GM20000 (cell line): ENCODE data around the gene RTCB.
"Not testable (repeated sequence)": the region's sequence is repeated elsewhere in the genome, so short reads cannot be mapped to it uniquely, and the experiment has no call there.

ENCODE experiments used
- DNase-seq: peaks from one replicate; pipeline ENCODE4 v3.0.0; 2012; ENCODE audit warnings: low spot score
- CTCF ChIP-seq: IDR thresholded peaks from 2 replicates; pipeline ENCODE4 v1.5.1; 2012; ENCODE audit warnings: mild to moderate bottlenecking, control low read depth; ENCODE audit errors: extremely low read depth, missing control alignments

Gene RTCB

GRCh38 chr22:32353292-32353691 is 58.8 kb downstream of the RTCB start:
- no peak for DNase-seq
- TF ChIP-seq CTCF: no peak

GRCh38 chr22:32352681-32353080 is 59.4 kb downstream of the RTCB start:
- DNase-seq: no peak
- no peak for TF ChIP-seq CTCF

GRCh38 chr22:32351875-32352274 is 60.2 kb downstream of the RTCB start:
- not testable (repeated sequence) for DNase-seq

- no peak for DNase-seq
- TF ChIP-seq CTCF: no peak
Observed at GRCh38 chr22:32348031-32348611, 63.9 kb downstream of the RTCB start.

GRCh38 chr22:32343941-32344340 is 68.1 kb downstream of the RTCB start:
- no peak for TF ChIP-seq CTCF
- no peak for DNase-seq

GRCh38 chr22:32342977-32343376 is 69.1 kb downstream of the RTCB start:
- TF ChIP-seq CTCF: no peak
- no peak for DNase-seq

- no peak for DNase-seq
- TF ChIP-seq CTCF: no peak
Observed at GRCh38 chr22:32341122-32341740, 70.8 kb downstream of the RTCB start.

GRCh38 chr22:32340411-32340810 is 71.6 kb downstream of the RTCB start:
- no peak for TF ChIP-seq CTCF
- no peak for DNase-seq
